ENCODE measurements around the gene MS4A6A.

GRCh38 chr11:60170566-60170965, 12.3 kb downstream of the MS4A6A start:
- TF ChIP-seq CTCF (IDR thresholded peaks at IDR 0.05) (no peak), POLR2A (IDR thresholded peaks at IDR 0.05) (no peak), EP300 (IDR thresholded peaks at IDR 0.05) (no peak)

All from tibial nerve (tissue), 4 donors.